K562 (cell line): ENCODE data around the gene PTAFR. TPM values are rescaled to one million over a fixed set of nuclear protein-coding genes. Genes with fewer than 3 reads are reported as not detected.

Source experiments
- CCNT2 ChIP-seq: IDR thresholded peaks from 2 replicates; pipeline ENCODE4 v1.6.1; 2011; ENCODE audit warnings: borderline replicate concordance, low read depth, mild to moderate bottlenecking, moderate library complexity, mixed read lengths, low read length; ENCODE audit not compliant: insufficient read length; ENCODE audit errors: extremely low read depth
- CREB3 ChIP-seq: fragments of 450-650 bp; conservative IDR thresholded peaks from 2 replicates; pipeline ENCODE4 v1.6.1; 2016; ENCODE audit warnings: missing genetic modification characterization, low read depth, mild to moderate bottlenecking, missing compliant biosample characterization, moderate library complexity
- FOS ChIP-seq: IDR thresholded peaks from 3 replicates; pipeline ENCODE4 v1.6.1; 2011; ENCODE audit not compliant: insufficient read length; ENCODE audit errors: extremely low read depth
- HMG20A ChIP-seq: fragments of 450-650 bp; formaldehyde crosslinking; conservative IDR thresholded peaks from 2 replicates; pipeline ENCODE4 v1.4.0; 2020; ENCODE audit warnings: mild to moderate bottlenecking, mixed read lengths
- HNRNPLL ChIP-seq: fragments of 200-400 bp; formaldehyde crosslinking; IDR thresholded peaks from 2 replicates; pipeline ENCODE4 v1.6.1; 2017; ENCODE audit warnings: low read length, low read depth, mild to moderate bottlenecking; ENCODE audit not compliant: poor library complexity, severe bottlenecking
- ILK ChIP-seq: fragments of 450-650 bp; IDR thresholded peaks from 2 replicates; pipeline ENCODE4 v1.6.1; 2016; ENCODE audit warnings: missing genetic modification characterization, low read depth, mild to moderate bottlenecking, missing compliant biosample characterization, moderate library complexity, borderline replicate concordance
- MYBL2 ChIP-seq, 2 experiments: fragments of 450-650 bp in 1 of 2; sonication (generic) in 1 of 2; formaldehyde crosslinking in 1 of 2; IDR thresholded peaks; 2 replicates each; pipeline versions ENCODE4 v1.6.1 to v1.8.1; 2017 to 2022; ENCODE audit warnings: borderline replicate concordance in 1 of 2, inconsistent platforms in 1 of 2, low read depth in 1 of 2, mild to moderate bottlenecking in 1 of 2, missing genetic modification reagents in 1 of 2, moderate library complexity in 1 of 2
- POLR3A ChIP-seq: IDR thresholded peaks from 2 replicates; pipeline ENCODE4 v1.6.1; 2011; ENCODE audit warnings: borderline replicate concordance, mild to moderate bottlenecking, moderate library complexity; ENCODE audit not compliant: insufficient read length, insufficient read depth; ENCODE audit errors: extremely low read depth
- RHOXF2B ChIP-seq: fragments of 250-450 bp; sonication (Bioruptor Pico); conservative IDR thresholded peaks from 2 replicates; pipeline ENCODE4 v1.5.1; 2021
- TEAD1 ChIP-seq, 2 experiments: fragments of 450-650 bp in 1 of 2; sonication (generic) in 1 of 2; formaldehyde crosslinking; IDR thresholded peaks; 2 replicates each; pipeline versions ENCODE4 v1.4.0 to v1.8.0; 2020 to 2022; ENCODE audit warnings: mild to moderate bottlenecking in 2 of 2, missing genetic modification reagents in 1 of 2
- ZBTB33 ChIP-seq: sonication (generic); formaldehyde crosslinking; IDR thresholded peaks from 2 replicates; pipeline ENCODE4 v1.8.1; 2023; ENCODE audit warnings: mild to moderate bottlenecking, missing genetic modification reagents
- ZBTB7A ChIP-seq: IDR thresholded peaks from 2 replicates; pipeline ENCODE4 v1.6.1; 2011; ENCODE audit warnings: low read depth, mild to moderate bottlenecking, low read length, moderate library complexity, borderline replicate concordance; ENCODE audit not compliant: control insufficient read depth
- ZNF384 ChIP-seq: IDR thresholded peaks from 2 replicates; pipeline ENCODE4 v1.6.1; 2012; ENCODE audit warnings: low read depth, low read length, improper control_type of control experiment
- ZNF431 ChIP-seq: sonication (generic); formaldehyde crosslinking; IDR thresholded peaks from 2 replicates; pipeline ENCODE4 v1.8.0; 2022; ENCODE audit warnings: mild to moderate bottlenecking, missing genetic modification reagents
- ZNF445 ChIP-seq: fragments of 250-450 bp; sonication (Bioruptor Pico); IDR thresholded peaks from 2 replicates; pipeline ENCODE4 v1.4.0; 2020; ENCODE audit warnings: low read depth, mild to moderate bottlenecking, moderate library complexity
- ZNF592 ChIP-seq: fragments of 450-650 bp; IDR thresholded peaks from 2 replicates; pipeline ENCODE4 v1.6.1; 2017; ENCODE audit warnings: antibody characterized with exemption, mild to moderate bottlenecking
- ZNF668 ChIP-seq: fragments of 250-450 bp; sonication (Bioruptor Pico); IDR thresholded peaks from 2 replicates; pipeline ENCODE4 v1.8.0; 2022; ENCODE audit warnings: mild to moderate bottlenecking, inconsistent platforms
- polyA plus RNA-seq, 8 experiments: library from polyadenylated mRNA; depleted of rRNA in 4 of 8; stranded (reverse) in 5 of 8; unstranded in 3 of 8; fragments of >200 nt; fragmentation: Nextera tagmentation in 2 of 8; fragmentation: Illumina TruSeq in 1 of 8; extraction: Ambion mirVana in 2 of 8; extraction: Trizol in 1 of 8; gene quantifications; 2 replicates each; pipeline versions ENCODE4 v1.2.1 to v1.2.3, GENCODE V29; 2011 to 2014; ENCODE audit warnings: inconsistent platforms in 1 of 8, missing spikeins in 1 of 8
- total RNA-seq, 7 experiments: library from RNA; depleted of rRNA in 6 of 7; stranded (reverse); fragments of >200 nt in 6 of 7; fragmentation: Illumina TruSeq in 2 of 7; extraction: Trizol in 2 of 7; gene quantifications; 2 replicates each; pipeline versions ENCODE4 v1.2.1 to v1.2.3, GENCODE V29; 2011 to 2021; ENCODE audit warnings: low replicate concordance in 1 of 7
- TF ChIP-seq, protein P1 (sequence below): fragments of 450-650 bp; formaldehyde crosslinking; IDR thresholded peaks from 2 replicates; pipeline ENCODE4 v1.4.0; 2022; ENCODE audit warnings: missing genetic modification characterization

The PTAFR gene
- total and polyA plus RNA-seq, 9 of the 15 experiments (the other 6 are each of a cell fraction or from before 2014, with no cell fraction given), result 0.15 to 0.55 (median 0.40) TPM; not detected in 1

- TF ChIP-seq ZNF592, result peak; percentile 48; the same call in 1 of the 2 replicates
- TF ChIP-seq POLR3A, result no peak
- TF ChIP-seq MYBL2 (IDR thresholded peaks at IDR 0.05; ENCODE audit: low read depth), result no peak
- no peak for TF ChIP-seq MYBL2 (CRISPR knock-in tag; IDR thresholded peaks at IDR 0.05; ENCODE audit: borderline replicate concordance)
- TF ChIP-seq, protein P1, sequence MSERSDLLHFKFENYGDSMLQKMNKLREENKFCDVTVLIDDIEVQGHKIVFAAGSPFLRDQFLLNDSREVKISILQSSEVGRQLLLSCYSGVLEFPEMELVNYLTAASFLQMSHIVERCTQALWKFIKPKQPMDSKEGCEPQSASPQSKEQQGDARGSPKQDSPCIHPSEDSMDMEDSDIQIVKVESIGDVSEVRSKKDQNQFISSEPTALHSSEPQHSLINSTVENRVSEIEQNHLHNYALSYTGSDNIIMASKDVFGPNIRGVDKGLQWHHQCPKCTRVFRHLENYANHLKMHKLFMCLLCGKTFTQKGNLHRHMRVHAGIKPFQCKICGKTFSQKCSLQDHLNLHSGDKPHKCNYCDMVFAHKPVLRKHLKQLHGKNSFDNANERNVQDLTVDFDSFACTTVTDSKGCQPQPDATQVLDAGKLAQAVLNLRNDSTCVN (CRISPR knock-in tag), result no peak
- no peak for TF ChIP-seq TEAD1 (CRISPR knock-in tag; IDR thresholded peaks at IDR 0.05)
- no peak for TF ChIP-seq HMG20A (CRISPR knock-in tag)
- peak; percentile 58; the same call in 1 of the 2 replicates for TF ChIP-seq RHOXF2B (CRISPR knock-in tag)
- TF ChIP-seq ZNF384, result no peak
- no peak for TF ChIP-seq ZNF445 (CRISPR knock-in tag)
- peak; percentile 21; the same call in 1 of the 2 replicates for TF ChIP-seq ZBTB7A
- TF ChIP-seq CREB3 (tag), result 0 out of 2 replicates have a peak, but pooled peaks have one; percentile 39
- no peak for TF ChIP-seq CCNT2
- TF ChIP-seq FOS, result no peak
- TF ChIP-seq ILK (tag), result no peak
- no peak for TF ChIP-seq HNRNPLL
- peak; percentile 26; the same call in 1 of the 2 replicates for TF ChIP-seq ZNF668 (CRISPR knock-in tag)
- TF ChIP-seq ZNF431 (CRISPR knock-in tag), result no peak
- no peak for TF ChIP-seq ZBTB33 (CRISPR knock-in tag)
Observed at GRCh38 chr1:28148880-28149195, 27.7 kb downstream of the PTAFR start (continued).
